WTC11 (cell line): ENCODE results near the gene TGM2. TPM values are rescaled to one million over a fixed set of nuclear protein-coding genes. Genes with fewer than 3 reads are reported as not detected.

ENCODE experiments used
- ATAC-seq: fragments of 200-7000 bp; cut with Tn5 transposase; 2 replicates; pipeline ENCODE4 v1.10.0; 2021; ENCODE audit warnings: mild to moderate bottlenecking, moderate library complexity
- CTCF ChIA-PET: fragments of 300-600 bp; sonication (Branson Sonifier 250); formaldehyde crosslinking; loops from one replicate; lab custom pipeline; 2021; ENCODE audit warnings: antibody characterized with exemption; lab: Charles Lee
- POLR2A ChIA-PET: fragments of 350-600 bp; sonication (Branson Sonifier 250); formaldehyde crosslinking; loops from one replicate; lab custom pipeline; 2021; ENCODE audit warnings: antibody characterized with exemption; lab: Charles Lee
- DNase-seq: peaks from one replicate; pipeline ENCODE4 v3.0.0; 2021; ENCODE audit warnings: low spot score
- H3K27ac Mint-ChIP-seq: 2 replicates; pipeline ENCODE4 v1.8.0; 2021; ENCODE audit warnings: mixed read lengths
- H3K27me3 Mint-ChIP-seq: 2 replicates; pipeline ENCODE4 v1.8.0; 2021; ENCODE audit warnings: low read depth, mild to moderate bottlenecking, moderate library complexity, mixed read lengths
- H3K36me3 Mint-ChIP-seq: 2 replicates; pipeline ENCODE4 v1.8.0; 2021; ENCODE audit warnings: mixed read lengths
- H3K4me1 Mint-ChIP-seq: 2 replicates; pipeline ENCODE4 v1.8.0; 2022; ENCODE audit warnings: mixed read lengths
- H3K4me3 Mint-ChIP-seq: 2 replicates; pipeline ENCODE4 v1.8.0; 2021; ENCODE audit warnings: mild to moderate bottlenecking, moderate library complexity, mixed read lengths
- H3K9me3 Mint-ChIP-seq: 2 replicates; pipeline ENCODE4 v1.8.0; 2021; ENCODE audit warnings: mixed read lengths
- AR ChIP-seq: fragments of 250-450 bp; sonication (Bioruptor Pico); IDR thresholded peaks from 2 replicates; pipeline ENCODE4 v1.9.0; 2021; ENCODE audit warnings: mild to moderate bottlenecking
- CBFB ChIP-seq: sonication (generic); formaldehyde crosslinking; IDR thresholded peaks from 2 replicates; pipeline ENCODE4 v1.8.1; 2022; ENCODE audit warnings: mild to moderate bottlenecking, low read depth, missing genetic modification reagents
- CTCF ChIP-seq: fragments of 200-600 bp; IDR thresholded peaks from 2 replicates; pipeline ENCODE4 v1.8.0; 2022; ENCODE audit warnings: antibody characterized with exemption
- E2F1 ChIP-seq: sonication (generic); formaldehyde crosslinking; IDR thresholded peaks from 2 replicates; pipeline ENCODE4 v1.8.0; 2022; ENCODE audit warnings: mild to moderate bottlenecking, missing genetic modification reagents
- ETV6 ChIP-seq: sonication (generic); formaldehyde crosslinking; IDR thresholded peaks from 2 replicates; pipeline ENCODE4 v1.8.1; 2022; ENCODE audit warnings: mild to moderate bottlenecking, missing genetic modification reagents
- FOXJ3 ChIP-seq: sonication (generic); formaldehyde crosslinking; IDR thresholded peaks from 2 replicates; pipeline ENCODE4 v1.9.0; 2021; ENCODE audit warnings: missing genetic modification reagents, mild to moderate bottlenecking, borderline replicate concordance
- FOXP4 ChIP-seq: sonication (generic); formaldehyde crosslinking; IDR thresholded peaks from 2 replicates; pipeline ENCODE4 v1.8.0; 2022; ENCODE audit warnings: mild to moderate bottlenecking, missing genetic modification reagents
- GABPB1 ChIP-seq: sonication (generic); formaldehyde crosslinking; IDR thresholded peaks from 2 replicates; pipeline ENCODE4 v1.8.1; 2023; ENCODE audit warnings: mild to moderate bottlenecking, missing genetic modification reagents
- IRF1 ChIP-seq: sonication (generic); formaldehyde crosslinking; IDR thresholded peaks from 2 replicates; pipeline ENCODE4 v1.8.0; 2023; ENCODE audit warnings: missing genetic modification reagents
- KAT7 ChIP-seq: sonication (generic); formaldehyde crosslinking; IDR thresholded peaks from 2 replicates; pipeline ENCODE4 v1.8.1; 2023; ENCODE audit warnings: missing genetic modification reagents, mild to moderate bottlenecking, borderline replicate concordance
- MAX ChIP-seq: sonication (generic); formaldehyde crosslinking; IDR thresholded peaks from 2 replicates; pipeline ENCODE4 v1.8.0; 2022; ENCODE audit warnings: mild to moderate bottlenecking, missing genetic modification reagents
- NFATC4 ChIP-seq: fragments of 250-450 bp; sonication (Bioruptor Pico); IDR thresholded peaks from 2 replicates; pipeline ENCODE4 v1.9.0; 2021; ENCODE audit warnings: mild to moderate bottlenecking
- NR3C1 ChIP-seq: sonication (generic); formaldehyde crosslinking; conservative IDR thresholded peaks from 2 replicates; pipeline ENCODE4 v1.8.1; 2023; ENCODE audit warnings: low read depth, mild to moderate bottlenecking, missing genetic modification reagents
- PRRX2 ChIP-seq: fragments of 250-450 bp; sonication (Bioruptor Pico); IDR thresholded peaks from 2 replicates; pipeline ENCODE4 v1.8.0; 2021; ENCODE audit warnings: mild to moderate bottlenecking
- SP1 ChIP-seq: sonication (generic); formaldehyde crosslinking; conservative IDR thresholded peaks from 2 replicates; pipeline ENCODE4 v1.8.1; 2022; ENCODE audit warnings: missing genetic modification reagents
- TEAD1 ChIP-seq: sonication (generic); formaldehyde crosslinking; IDR thresholded peaks from 2 replicates; pipeline ENCODE4 v1.8.0; 2022; ENCODE audit warnings: mild to moderate bottlenecking, missing genetic modification reagents
- TP53 ChIP-seq: sonication (generic); formaldehyde crosslinking; IDR thresholded peaks from 2 replicates; pipeline ENCODE4 v1.8.1; 2023; ENCODE audit warnings: mild to moderate bottlenecking, missing genetic modification reagents
- ZNF416 ChIP-seq: fragments of 250-450 bp; sonication (Bioruptor Pico); IDR thresholded peaks from 2 replicates; pipeline ENCODE4 v1.9.0; 2021; ENCODE audit warnings: mild to moderate bottlenecking, inconsistent platforms
- ZNF532 ChIP-seq: fragments of 250-450 bp; sonication (Bioruptor Pico); IDR thresholded peaks from 2 replicates; pipeline ENCODE4 v1.9.0; 2021; ENCODE audit warnings: mild to moderate bottlenecking, borderline replicate concordance
- total RNA-seq: library from RNA; stranded (reverse); gene quantifications from 3 replicates; pipeline ENCODE4 v1.2.3, GENCODE V29; 2021

Gene TGM2
- total RNA-seq, 1 experiment from 2014 or later, result 1.5 TPM

GRCh38 chr20:38084425-38084951 lies 80.6 kb downstream of the TGM2 start:
- peaks cover 35% of the 10 kb centered on the region for H3K36me3 Mint-ChIP-seq
- POLR2A ChIA-PET, result no interaction called here

GRCh38 chr20:38083338-38084048 lies 81.6 kb downstream of the TGM2 start:
- H3K4me3 Mint-ChIP-seq, result no peak overlapping the region
- DNase-seq (no peak), ATAC-seq (no peak)
- H3K9me3 Mint-ChIP-seq, result peaks cover 7% of the 10 kb centered on the region
- ChIA-PET POLR2A (no interaction called here), CTCF (interaction anchor here (1.4 to 2.4 kb wide), 2 partner anchors 10 to 26 kb away, joined by 7 to 19 read pairs; no protein-coding TSS in a partner anchor)
- H3K27me3 Mint-ChIP-seq, result no peaks in the 10 kb centered on the region
- H3K36me3 Mint-ChIP-seq, result peaks cover 43% of the 10 kb centered on the region
- no peaks in the 10 kb centered on the region for H3K4me1 Mint-ChIP-seq
- no peak overlapping the region for H3K27ac Mint-ChIP-seq
- no peak for TF ChIP-seq AR (CRISPR knock-in tag)
- no peak for TF ChIP-seq ZNF532 (CRISPR knock-in tag)
- TF ChIP-seq NFATC4 (CRISPR knock-in tag), result no peak
- no peak for TF ChIP-seq PRRX2 (CRISPR knock-in tag)

More at GRCh38 chr20:38084425-38084951, 80.6 kb downstream of the TGM2 start:
- CTCF ChIA-PET, result interaction anchor here (1.1 to 5.9 kb wide), 3 partner anchors 11 to 92 kb away, joined by 3 to 26 read pairs (median 19); no protein-coding TSS in a partner anchor
- peaks cover under 1% of the 10 kb centered on the region for H3K9me3 Mint-ChIP-seq
- no peak for TF ChIP-seq FOXP4 (CRISPR knock-in tag)
- no peak for TF ChIP-seq GABPB1
- no peak for TF ChIP-seq CTCF
- no peak for TF ChIP-seq ZNF416
- TF ChIP-seq TEAD1 (CRISPR knock-in tag), result no peak
- no peak for TF ChIP-seq MAX
- TF ChIP-seq NR3C1 (CRISPR knock-in tag), result no peak
- no peak for TF ChIP-seq CBFB
- TF ChIP-seq IRF1 (CRISPR knock-in tag), result no peak
- no peak for TF ChIP-seq TP53 (CRISPR knock-in tag)
- no peak for TF ChIP-seq SP1 (CRISPR knock-in tag)
- no peak for TF ChIP-seq E2F1 (CRISPR knock-in tag)
- no peak for TF ChIP-seq ETV6 (CRISPR knock-in tag)
- no peak for TF ChIP-seq KAT7 (CRISPR knock-in tag)
- TF ChIP-seq FOXJ3 (CRISPR knock-in tag), result no peak
- no peak overlapping the region for H3K4me3 Mint-ChIP-seq
- H3K27ac Mint-ChIP-seq, result no peak overlapping the region
- DNase-seq, result no peak
- no peaks in the 10 kb centered on the region for H3K4me1 Mint-ChIP-seq
- ATAC-seq, result no peak
- H3K27me3 Mint-ChIP-seq, result no peaks in the 10 kb centered on the region
